Transverse colon (tissue), 3 donors: ENCODE data around the gene MRPL14.

Experiments used
- EP300 ChIP-seq: sonication (generic); formaldehyde crosslinking; IDR thresholded peaks from one replicate; pipeline ENCODE4 v1.6.1; 2017; ENCODE audit warnings: antibody characterized with exemption, low read depth
- POLR2A ChIP-seq: fragments of 450-650 bp; IDR thresholded peaks from one replicate; pipeline ENCODE4 v1.6.1; 2016; ENCODE audit warnings: antibody characterized with exemption, mild to moderate bottlenecking, moderate library complexity
- POLR2AphosphoS5 ChIP-seq, 3 donors: sonication (generic); formaldehyde crosslinking; IDR thresholded peaks; one replicate each; pipeline ENCODE4 v1.6.1; 2016; ENCODE audit warnings: antibody characterized with exemption in 3 of 3

- no peak for TF ChIP-seq EP300
- no peak for TF ChIP-seq POLR2A
- no peak for TF ChIP-seq POLR2AphosphoS5 (IDR thresholded peaks at IDR 0.05)
These were observed 45.5 kb downstream of the MRPL14 start for GRCh38 chr6:44081753-44082152.
